A673 (cell line): ENCODE results near the gene ADAT1.

Experiments used
- CTCF ChIP-seq: fragments of 300-800, 200-600 bp; sonication (generic); conservative IDR thresholded peaks from 2 replicates; pipeline ENCODE4 v1.5.1; 2017; ENCODE audit warnings: low read depth, mild to moderate bottlenecking, antibody characterized with exemption, low read length, moderate library complexity, mixed read lengths
- EZH2 ChIP-seq: fragments of 200-600 bp; sonication (generic); IDR thresholded peaks from 2 replicates; pipeline ENCODE4 v1.6.1; 2017; ENCODE audit warnings: borderline replicate concordance, low read depth, mild to moderate bottlenecking, mixed read lengths, antibody characterized with exemption, low read length; ENCODE audit not compliant: poor library complexity, severe bottlenecking

- TF ChIP-seq CTCF: no peak
- no peak for TF ChIP-seq EZH2
Observed at GRCh38 chr16:75635036-75635435, 12.0 kb upstream of the ADAT1 start.
